Measurements from ENCODE around the gene ZNHIT2. TPM values are rescaled to one million over a fixed set of nuclear protein-coding genes. Genes with fewer than 3 reads are reported as not detected.

The ZNHIT2 gene
- total RNA-seq, 6 experiments from 2014 or later: 9.3 to 13.6 (median 11.1) TPM

- no peak overlapping the region for H3K4me3 Mint-ChIP-seq
- H3K27ac Mint-ChIP-seq: peak overlapping the region; percentile 27; the same call in 1 of the 2 replicates
- H3K27me3 Mint-ChIP-seq (ENCODE audit: insufficient read depth): no peaks in the 10 kb centered on the region; the same call in 1 of the 2 replicates
- H3K36me3 Mint-ChIP-seq (ENCODE audit: low read depth): peaks cover 19% of the 10 kb centered on the region
- no peaks in the 10 kb centered on the region for H3K9me3 Mint-ChIP-seq
- TF ChIP-seq, protein P1, sequence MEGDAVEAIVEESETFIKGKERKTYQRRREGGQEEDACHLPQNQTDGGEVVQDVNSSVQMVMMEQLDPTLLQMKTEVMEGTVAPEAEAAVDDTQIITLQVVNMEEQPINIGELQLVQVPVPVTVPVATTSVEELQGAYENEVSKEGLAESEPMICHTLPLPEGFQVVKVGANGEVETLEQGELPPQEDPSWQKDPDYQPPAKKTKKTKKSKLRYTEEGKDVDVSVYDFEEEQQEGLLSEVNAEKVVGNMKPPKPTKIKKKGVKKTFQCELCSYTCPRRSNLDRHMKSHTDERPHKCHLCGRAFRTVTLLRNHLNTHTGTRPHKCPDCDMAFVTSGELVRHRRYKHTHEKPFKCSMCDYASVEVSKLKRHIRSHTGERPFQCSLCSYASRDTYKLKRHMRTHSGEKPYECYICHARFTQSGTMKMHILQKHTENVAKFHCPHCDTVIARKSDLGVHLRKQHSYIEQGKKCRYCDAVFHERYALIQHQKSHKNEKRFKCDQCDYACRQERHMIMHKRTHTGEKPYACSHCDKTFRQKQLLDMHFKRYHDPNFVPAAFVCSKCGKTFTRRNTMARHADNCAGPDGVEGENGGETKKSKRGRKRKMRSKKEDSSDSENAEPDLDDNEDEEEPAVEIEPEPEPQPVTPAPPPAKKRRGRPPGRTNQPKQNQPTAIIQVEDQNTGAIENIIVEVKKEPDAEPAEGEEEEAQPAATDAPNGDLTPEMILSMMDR (IDR thresholded peaks at IDR 0.05): no peak
- peaks cover 17% of the 10 kb centered on the region for H3K4me1 Mint-ChIP-seq (ENCODE audit: low read depth)
- no peak for DNase-seq
These were observed 9.2 kb upstream of the ZNHIT2 start for GRCh38 chr11:65126624-65127274.

DNA sequence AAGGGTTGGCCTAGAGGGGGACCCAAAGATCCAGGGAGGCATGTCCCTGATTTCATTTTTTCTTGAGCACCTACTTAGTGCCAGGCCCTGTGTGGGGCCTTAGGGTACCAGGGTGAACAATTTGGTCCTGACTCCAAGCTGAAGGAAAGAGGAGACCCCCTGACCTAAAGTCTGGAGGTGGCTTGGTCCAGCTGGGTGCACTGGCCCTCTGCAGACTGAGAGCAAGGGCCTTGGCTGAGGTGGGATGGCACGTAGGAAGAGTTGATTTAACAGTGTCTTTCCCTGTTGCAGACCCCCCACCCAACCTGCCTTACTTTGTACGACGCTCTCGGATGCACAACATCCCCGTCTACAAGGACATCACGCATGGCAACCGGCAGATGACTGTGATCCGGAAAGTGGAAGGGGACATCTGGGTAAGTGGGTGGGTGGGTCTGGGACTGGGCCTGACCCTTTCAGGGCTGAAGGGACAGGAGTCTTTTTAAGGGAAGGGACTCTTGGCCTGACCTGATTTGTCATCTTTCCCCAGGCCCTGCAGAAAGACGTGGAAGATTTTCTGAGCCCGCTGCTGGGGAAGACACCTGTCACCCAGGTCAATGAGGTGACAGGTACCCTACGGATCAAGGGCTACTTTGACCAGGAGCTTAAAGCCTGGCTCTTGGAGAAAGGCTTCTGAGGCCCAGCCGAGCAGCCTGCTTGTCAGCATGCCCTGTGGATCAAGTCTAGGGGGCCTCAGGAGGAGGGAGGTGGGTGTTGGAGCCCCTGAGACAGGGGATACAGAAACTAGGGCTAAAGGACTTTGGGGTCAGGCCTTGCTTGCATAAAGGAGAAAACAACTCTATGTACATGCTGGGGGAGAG, 7.9 kb upstream of the ZNHIT2 start:
- Mint-ChIP-seq H3K27me3 (ENCODE audit: insufficient read depth) (no peaks in the 10 kb centered on the region; the same call in 1 of the 2 replicates), H3K36me3 (ENCODE audit: low read depth) (peaks cover 22% of the 10 kb centered on the region), H3K27ac (no peak overlapping the region), H3K4me1 (ENCODE audit: low read depth) (peaks cover 25% of the 10 kb centered on the region), H3K4me3 (no peak overlapping the region), H3K9me3 (no peaks in the 10 kb centered on the region)
- TF ChIP-seq, protein P1 (IDR thresholded peaks at IDR 0.05): no peak
- DNase-seq: no peak

DNA sequence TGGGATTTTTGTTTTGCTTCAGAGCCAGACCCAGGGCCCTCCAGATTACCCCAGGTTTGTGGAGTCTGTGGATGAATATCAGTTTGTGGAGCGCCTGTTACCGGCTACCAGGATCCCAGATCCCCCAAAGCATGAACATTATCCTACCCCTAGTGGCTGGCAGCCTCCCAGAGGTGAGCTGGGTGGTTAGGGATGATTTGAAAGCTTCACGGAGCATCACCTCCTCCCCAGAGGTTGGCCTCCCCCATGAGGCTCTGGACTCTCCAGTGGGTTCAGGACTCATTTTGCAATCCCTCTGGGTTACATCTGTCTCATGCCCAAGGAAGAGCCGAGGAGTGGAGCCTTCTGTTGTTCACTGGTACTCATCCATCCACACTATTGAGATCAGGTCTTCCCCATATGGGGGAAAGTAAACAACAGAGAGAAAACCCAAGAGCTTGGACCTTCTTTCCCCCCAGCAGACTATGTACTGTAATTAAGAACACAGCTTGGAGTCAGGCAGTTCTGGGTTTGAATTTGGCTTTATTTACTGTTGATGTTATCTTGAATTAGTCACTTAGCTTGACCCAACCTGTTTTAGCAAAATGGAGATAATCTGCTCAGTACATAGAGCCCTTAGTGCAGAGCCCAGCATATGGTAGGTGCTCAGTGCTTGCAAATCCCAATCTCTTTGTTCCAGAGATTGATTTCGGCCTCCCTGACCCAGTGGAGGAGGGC, 7.1 kb upstream of the ZNHIT2 start:
- H3K27ac Mint-ChIP-seq: no peak overlapping the region
- no peak for DNase-seq

GRCh38 chr11:65121865-65122696, 4.6 kb upstream of the ZNHIT2 start, which contains the start of the genes FAU and MRPL49:
TSS of gene FAU (minus strand) at chr11:65122134. CDS start at chr11:65121813, 321 bp downstream.
TSS of gene MRPL49 (plus strand) at chr11:65122321. CDS start at chr11:65122347, 26 bp downstream.
- H3K27me3 Mint-ChIP-seq (ENCODE audit: insufficient read depth): no peaks in the 10 kb centered on the region; the same call in none of the 2 replicates
- H3K9me3 Mint-ChIP-seq: no peaks in the 10 kb centered on the region
- H3K4me3 Mint-ChIP-seq: peak within 1 kb of the TSS; percentile 100
- H3K36me3 Mint-ChIP-seq (ENCODE audit: low read depth): peaks cover 35% of the 10 kb centered on the region
- TF ChIP-seq, protein P1 (IDR thresholded peaks at IDR 0.05): no peak
- DNase-seq: peak; percentile 96
- peaks cover 37% of the 10 kb centered on the region for H3K4me1 Mint-ChIP-seq (ENCODE audit: low read depth)
- H3K27ac Mint-ChIP-seq: peak within 1 kb of the TSS; percentile 97

More for the DNA sequence above, 7.1 kb upstream of the ZNHIT2 start:
- Mint-ChIP-seq H3K4me1 (ENCODE audit: low read depth) (peaks cover 25% of the 10 kb centered on the region), H3K4me3 (peak overlapping the region; percentile 44), H3K36me3 (ENCODE audit: low read depth) (peaks cover 22% of the 10 kb centered on the region), H3K9me3 (no peaks in the 10 kb centered on the region), H3K27me3 (ENCODE audit: insufficient read depth) (no peaks in the 10 kb centered on the region; the same call in 1 of the 2 replicates)
- TF ChIP-seq, protein P1 (IDR thresholded peaks at IDR 0.05): no peak
